SH-SY5Y (cell line): Measurements from ENCODE around the gene TMEM44.

Source experiments
- GATA2 ChIP-seq: IDR thresholded peaks from 2 replicates; pipeline ENCODE4 v1.6.1; 2011; ENCODE audit warnings: mild to moderate bottlenecking, low read depth, low read length
- GATA3 ChIP-seq: IDR thresholded peaks from 2 replicates; pipeline ENCODE4 v1.6.1; 2011; ENCODE audit warnings: low read depth, mild to moderate bottlenecking, low read length, moderate library complexity

DNA sequence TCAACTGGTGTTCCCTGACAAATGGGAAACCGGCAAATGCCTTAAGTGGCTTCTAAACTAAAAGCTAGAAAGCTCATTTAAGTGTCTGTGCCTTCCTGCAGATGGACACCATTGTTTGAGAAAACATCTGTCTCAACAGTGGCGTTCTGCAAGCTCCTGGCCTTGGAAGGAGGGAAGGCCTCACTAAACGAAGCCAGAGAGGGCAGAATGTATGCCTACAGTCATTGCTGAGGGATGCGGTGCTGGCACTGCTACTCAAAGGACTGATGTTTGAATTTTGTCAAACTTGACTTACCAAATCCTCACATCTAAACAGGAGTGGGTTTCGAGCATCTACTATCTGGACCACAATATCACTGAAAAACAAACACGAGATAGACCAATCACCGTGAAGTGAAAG lies 26.6 kb upstream of the TMEM44 start:
- TF ChIP-seq GATA3, result no peak
- TF ChIP-seq GATA2, result no peak
